ENCODE measurements around the gene TMEM19. TPM values are rescaled to one million over a fixed set of nuclear protein-coding genes. Genes with fewer than 3 reads are reported as not detected.
"Not testable (repeated sequence)": the region's sequence is repeated elsewhere in the genome, so short reads cannot be mapped to it uniquely, and the experiment has no call there.

TMEM19 gene
- total and polyA plus RNA-seq, 8 donors, result 23.5 to 35.0 (median 29.7) TPM

DNA sequence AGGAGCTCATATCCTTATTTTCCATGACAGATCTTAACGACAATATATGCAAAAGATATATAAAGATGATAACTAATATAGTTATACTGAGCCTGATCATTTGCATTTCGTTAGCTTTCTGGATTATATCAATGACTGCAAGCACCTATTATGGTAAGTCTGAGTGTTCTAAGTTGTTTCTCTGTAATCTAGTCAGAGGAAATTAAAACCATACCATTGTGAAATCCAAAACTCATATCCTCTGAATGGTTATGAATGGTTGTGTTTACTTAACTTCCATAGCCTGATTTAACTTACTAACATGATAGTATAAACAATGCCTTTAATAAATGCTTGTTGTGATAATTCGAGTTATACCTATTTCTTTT, 760 bp downstream of the TMEM19 start:
- H3K27ac ChIP-seq, result peak overlapping the region; percentile 95
- intact Hi-C loops (cut with DNase I), result no loop called here
- ATAC-seq, result peak; percentile 5

DNA sequence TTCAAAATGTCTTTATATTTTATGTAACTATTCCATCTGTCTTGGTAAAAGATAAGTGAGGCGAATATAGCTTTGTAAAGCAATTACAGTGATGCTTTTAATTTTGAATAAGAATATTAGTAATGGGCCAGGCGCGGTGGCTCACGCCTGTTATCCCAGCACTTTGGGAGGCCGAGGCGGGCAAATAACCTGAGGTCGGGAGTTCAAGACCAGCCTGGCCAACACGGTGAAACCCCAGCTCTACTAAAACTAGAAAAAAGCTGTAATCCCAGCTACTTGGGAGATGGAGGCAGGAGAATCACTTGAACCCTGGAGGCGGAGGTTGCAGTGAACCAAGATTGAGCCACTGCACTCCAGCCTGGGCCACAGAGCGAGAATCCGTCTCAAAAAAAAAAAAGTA, 1.3 kb downstream of the TMEM19 start:
- DNase-seq; H3K9me3 ChIP-seq; intact Hi-C loops (cut with DNase I); H3K27me3 ChIP-seq; ATAC-seq; H3K27ac ChIP-seq; H3K36me3 ChIP-seq: not testable (repeated sequence)
- Histone ChIP-seq H3K4me3 (peak overlapping the region; percentile 61 to 70), H3K4me1 (peaks cover 10 to 21% of the 10 kb centered on the region in 2 donors)

More for the DNA sequence above, 760 bp downstream of the TMEM19 start:
- Histone ChIP-seq H3K36me3 (no peaks in the 10 kb centered on the region), H3K9me3 (no peaks in the 10 kb centered on the region), H3K4me1 (peaks cover 10 to 21% of the 10 kb centered on the region in 2 donors), H3K27me3 (no peaks in the 10 kb centered on the region), H3K4me3 (peak overlapping the region; percentile 61 to 70)
- no peak for DNase-seq
- TF ChIP-seq, protein P1, sequence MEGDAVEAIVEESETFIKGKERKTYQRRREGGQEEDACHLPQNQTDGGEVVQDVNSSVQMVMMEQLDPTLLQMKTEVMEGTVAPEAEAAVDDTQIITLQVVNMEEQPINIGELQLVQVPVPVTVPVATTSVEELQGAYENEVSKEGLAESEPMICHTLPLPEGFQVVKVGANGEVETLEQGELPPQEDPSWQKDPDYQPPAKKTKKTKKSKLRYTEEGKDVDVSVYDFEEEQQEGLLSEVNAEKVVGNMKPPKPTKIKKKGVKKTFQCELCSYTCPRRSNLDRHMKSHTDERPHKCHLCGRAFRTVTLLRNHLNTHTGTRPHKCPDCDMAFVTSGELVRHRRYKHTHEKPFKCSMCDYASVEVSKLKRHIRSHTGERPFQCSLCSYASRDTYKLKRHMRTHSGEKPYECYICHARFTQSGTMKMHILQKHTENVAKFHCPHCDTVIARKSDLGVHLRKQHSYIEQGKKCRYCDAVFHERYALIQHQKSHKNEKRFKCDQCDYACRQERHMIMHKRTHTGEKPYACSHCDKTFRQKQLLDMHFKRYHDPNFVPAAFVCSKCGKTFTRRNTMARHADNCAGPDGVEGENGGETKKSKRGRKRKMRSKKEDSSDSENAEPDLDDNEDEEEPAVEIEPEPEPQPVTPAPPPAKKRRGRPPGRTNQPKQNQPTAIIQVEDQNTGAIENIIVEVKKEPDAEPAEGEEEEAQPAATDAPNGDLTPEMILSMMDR (IDR thresholded peaks at IDR 0.05), result no peak

DNA sequence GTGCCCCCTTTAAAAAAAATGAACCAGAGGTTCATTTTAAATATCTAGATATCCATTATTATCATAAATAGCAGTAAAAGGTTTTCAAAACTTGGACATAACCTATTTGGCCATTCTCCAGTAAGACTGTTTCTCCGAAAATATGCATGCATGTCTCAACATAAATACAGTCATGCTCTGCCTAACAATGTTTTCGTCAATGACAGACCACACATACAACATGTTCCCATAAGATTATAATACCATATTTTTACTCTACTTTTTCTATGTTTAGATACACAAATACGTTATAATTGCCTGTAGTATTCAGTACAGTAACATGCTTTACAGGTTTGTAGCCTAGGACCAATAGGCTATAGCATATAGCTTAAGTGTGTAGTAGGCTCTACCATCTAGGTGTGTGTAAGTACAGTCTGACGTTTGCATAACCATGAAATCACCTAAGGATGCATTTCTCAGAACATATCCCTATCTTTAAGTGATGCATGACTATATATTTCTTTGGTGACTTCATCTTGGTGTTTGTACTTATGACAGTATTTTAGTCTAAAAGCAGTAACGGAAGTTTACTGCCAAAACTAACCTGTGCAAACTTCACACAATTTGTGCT, 3.2 kb downstream of the TMEM19 start:
- no peak for DNase-seq
- TF ChIP-seq, protein P1 (IDR thresholded peaks at IDR 0.05), result no peak

DNA sequence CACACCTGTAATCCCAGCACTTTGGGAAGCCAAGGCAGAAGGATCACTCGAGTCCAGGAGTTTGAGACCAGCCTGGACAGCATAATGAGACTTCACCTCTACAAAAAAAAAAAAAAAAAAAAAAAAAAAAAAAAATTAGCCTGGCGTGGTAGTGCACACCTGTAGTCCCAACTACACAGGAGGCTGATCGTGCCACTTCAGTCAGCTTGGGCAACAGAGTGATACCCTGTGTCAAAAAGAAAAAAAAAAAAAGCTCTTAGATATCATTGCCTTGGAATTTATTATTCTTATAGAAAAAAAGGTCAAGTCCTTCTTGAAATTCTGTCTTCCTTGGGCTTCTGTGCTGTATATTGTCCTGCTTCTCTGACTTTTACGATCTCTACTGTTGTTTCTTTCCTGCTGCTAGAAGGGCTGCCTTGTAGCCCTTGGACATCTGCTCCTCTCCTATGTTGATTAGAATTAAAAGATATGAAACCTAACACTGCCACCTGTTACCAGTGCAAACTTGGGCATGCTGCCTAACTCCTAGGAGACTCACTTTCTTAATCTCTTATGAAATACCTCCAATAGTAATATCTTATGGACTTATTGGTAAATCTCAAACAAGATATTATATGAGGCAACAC, 5.7 kb downstream of the TMEM19 start:
- intact Hi-C loops (cut with DNase I), result no loop called here
- TF ChIP-seq, protein P1 (IDR thresholded peaks at IDR 0.05), result no peak
- Histone ChIP-seq H3K9me3 (no peaks in the 10 kb centered on the region), H3K4me3 (no peak overlapping the region), H3K27ac (no peak overlapping the region), H3K4me1 (peaks cover 10 to 17% of the 10 kb centered on the region in 2 donors), H3K27me3 (no peaks in the 10 kb centered on the region), H3K36me3 (peaks cover 0 to 1% of the 10 kb centered on the region in 2 donors)
- ATAC-seq (no peak), DNase-seq (no peak)

More for the DNA sequence above, 3.2 kb downstream of the TMEM19 start:
- intact Hi-C loops (cut with DNase I), result no loop called here
- Histone ChIP-seq H3K9me3 (no peaks in the 10 kb centered on the region), H3K36me3 (no peaks in the 10 kb centered on the region), H3K27me3 (no peaks in the 10 kb centered on the region), H3K4me1 (peaks cover 10 to 21% of the 10 kb centered on the region in 2 donors), H3K27ac (no peak overlapping the region), H3K4me3 (no peak overlapping the region)
- ATAC-seq, result no peak

DNA sequence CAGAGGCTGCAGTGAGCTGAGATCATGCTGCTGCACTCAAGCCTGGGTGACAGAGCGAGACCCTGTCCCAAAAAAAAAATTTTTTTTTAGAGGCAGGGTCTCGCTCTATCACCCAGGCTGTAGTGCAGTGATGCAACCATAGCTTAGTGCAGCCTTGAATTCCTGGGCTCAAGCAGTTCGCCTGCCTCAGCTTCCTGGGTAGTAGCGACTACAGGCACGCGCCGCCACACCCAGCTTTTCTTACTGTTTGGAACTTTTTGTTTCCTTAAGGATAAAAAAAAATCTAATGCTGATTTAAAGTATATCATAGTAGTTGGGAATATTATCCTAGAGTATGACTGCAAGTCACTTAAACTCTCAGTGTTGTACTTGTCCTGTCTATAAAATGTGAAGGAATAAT, 7.2 kb downstream of the TMEM19 start:
- peaks cover 0 to 3% of the 10 kb centered on the region in 2 donors for H3K4me1 ChIP-seq
- TF ChIP-seq, protein P1 (IDR thresholded peaks at IDR 0.05), result no peak
- no peaks in the 10 kb centered on the region for H3K9me3 ChIP-seq
- H3K4me3 ChIP-seq, result no peak overlapping the region
- peaks cover 0 to 14% of the 10 kb centered on the region in 2 donors for H3K36me3 ChIP-seq
- no peak for ATAC-seq
- H3K27ac ChIP-seq, result no peak overlapping the region
- intact Hi-C loops (cut with DNase I), result no loop called here
- DNase-seq, result no peak
- no peaks in the 10 kb centered on the region for H3K27me3 ChIP-seq

DNA sequence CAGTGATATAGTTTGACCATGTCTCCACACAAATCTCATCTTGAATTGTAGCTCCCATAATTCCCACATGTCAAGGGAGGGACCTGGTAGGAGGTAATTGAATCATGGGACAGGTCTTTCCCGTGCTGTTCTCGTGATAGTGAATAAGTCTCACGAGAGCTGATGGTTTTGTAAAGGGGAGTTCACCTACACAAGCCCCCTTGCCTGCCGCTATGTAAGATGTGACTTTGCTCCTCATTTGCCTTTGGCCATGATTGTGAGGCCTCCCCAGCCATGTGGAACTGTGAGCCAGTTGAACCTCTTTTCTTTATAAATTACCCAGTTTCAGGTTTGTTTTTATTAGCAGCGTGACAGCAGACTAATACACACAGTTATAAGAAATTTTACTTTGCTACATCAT, 7.8 kb downstream of the TMEM19 start:
- intact Hi-C loops (cut with DNase I); H3K4me3 ChIP-seq; H3K9me3 ChIP-seq; H3K27ac ChIP-seq; H3K4me1 ChIP-seq; H3K27me3 ChIP-seq; DNase-seq; ATAC-seq: not testable (repeated sequence)
- H3K36me3 ChIP-seq, result peaks cover 0 to 19% of the 10 kb centered on the region in 2 donors
